Ishikawa (cell line): ENCODE data around the gene ZBTB47.

Source experiments
- CEBPB ChIP-seq: IDR thresholded peaks from 2 replicates; pipeline ENCODE4 v1.6.1; 2012
- EGR1 ChIP-seq: IDR thresholded peaks from 2 replicates; pipeline ENCODE4 v1.6.1; 2012
- FOXM1 ChIP-seq: IDR thresholded peaks from 2 replicates; pipeline ENCODE4 v1.6.1; 2012; ENCODE audit warnings: low read depth, borderline replicate concordance
- MAX ChIP-seq: IDR thresholded peaks from 2 replicates; pipeline ENCODE4 v1.6.1; 2012
- NFIC ChIP-seq: IDR thresholded peaks from 2 replicates; pipeline ENCODE4 v1.6.1; 2012
- RAD21 ChIP-seq: IDR thresholded peaks from 2 replicates; pipeline ENCODE4 v1.6.1; 2012; ENCODE audit warnings: low read depth
- TAF1 ChIP-seq: IDR thresholded peaks from 2 replicates; pipeline ENCODE4 v1.6.1; 2012; ENCODE audit warnings: low read depth, mild to moderate bottlenecking
- TCF12 ChIP-seq: IDR thresholded peaks from 2 replicates; pipeline ENCODE4 v1.6.1; 2012; ENCODE audit warnings: low read depth
- TEAD4 ChIP-seq: IDR thresholded peaks from 2 replicates; pipeline ENCODE4 v1.6.1; 2012

DNA sequence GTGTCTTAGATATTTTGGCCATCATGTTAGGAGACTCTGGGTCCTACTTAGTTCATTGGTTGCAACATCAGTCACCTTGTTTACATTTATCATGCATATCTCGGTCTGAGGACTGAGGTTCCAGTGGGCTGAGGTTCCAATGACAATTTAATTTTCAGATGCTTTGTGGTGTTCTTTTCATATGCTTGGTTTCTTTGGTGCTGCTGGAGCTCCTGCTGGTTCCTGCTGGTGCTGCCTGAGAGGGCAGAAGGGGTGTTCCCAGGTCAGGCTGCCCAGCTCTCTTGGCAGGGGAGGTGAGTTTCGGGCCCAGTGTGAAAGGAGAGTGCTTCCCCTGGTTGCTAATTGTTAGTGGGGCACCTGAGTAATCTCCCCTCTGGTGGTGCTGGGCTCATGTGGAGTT lies 24.9 kb downstream of the ZBTB47 start:
- TF ChIP-seq MAX (no peak), TAF1 (no peak), TEAD4 (no peak), RAD21 (no peak), EGR1 (no peak), NFIC (no peak), FOXM1 (no peak), TCF12 (no peak), CEBPB (no peak)
